Skin of body (tissue), 2 donors: Measurements from ENCODE around the gene SMIM29. TPM values are rescaled to one million over a fixed set of nuclear protein-coding genes. Genes with fewer than 3 reads are reported as not detected.

Source experiments
- small RNA-seq: library from RNA; depleted of rRNA; stranded (forward); fragments of <200 nt; gene quantifications from one replicate; pipeline ENCODE3, GENCODE V24; 2014; ENCODE audit warnings: low replicate concordance
- total RNA-seq: library from RNA; depleted of rRNA; stranded (reverse); fragments of >200 nt; gene quantifications from one replicate; pipeline ENCODE4 v1.2.3, GENCODE V29; 2014

Gene SMIM29
- total RNA-seq, 1 donor from 2014 or later = 4.0 TPM

Small RNA genes lying within 50 kb of the gene (small RNA-seq; reads per million reads assigned to genes)
- gene MIR6835 = not detected

Other genes starting within 250 kb of the SMIM29 start
- gene GRM4, start 102.9 kb downstream of the SMIM29 start, total RNA-seq = 0.69 TPM
- gene HMGA1, start 12.1 kb downstream of the SMIM29 start, total RNA-seq = 38.5 TPM
- gene NUDT3, start 143.7 kb upstream of the SMIM29 start, total RNA-seq = 21.3 TPM
- gene RPS10, start 177.1 kb upstream of the SMIM29 start, total RNA-seq = 1,455 TPM
- gene PACSIN1, start 217.1 kb upstream of the SMIM29 start, total RNA-seq = not detected